GM12878 (cell line): ENCODE measurements around the gene MARCHF11. TPM values are rescaled to one million over a fixed set of nuclear protein-coding genes. Genes with fewer than 3 reads are reported as not detected.

Experiments used
- ATAC-seq: fragments of 200-7000 bp; cut with Tn5 transposase; 3 replicates; pipeline ENCODE4 v1.9.1; 2020; ENCODE audit warnings: mild to moderate bottlenecking, moderate library complexity
- BruUV-seq: library from RNA; stranded (reverse); fragments of 400-500 nt; replicated peaks from 2 replicates; lab custom pipeline; 2021; lab: Mats Ljungman, UMichigan
- CTCF ChIA-PET: fragments of 300-600 bp; sonication (Branson Sonifier 250); formaldehyde crosslinking; extraction: SDS; loops from one replicate; lab custom pipeline; 2021; ENCODE audit warnings: inconsistent platforms; lab: Yijun Ruan, JAX
- POLR2A ChIA-PET: fragments of 350-600 bp; formaldehyde crosslinking; extraction: SDS; loops from one replicate; lab custom pipeline; 2021; ENCODE audit warnings: inconsistent platforms; lab: Charles Lee
- RAD21 ChIA-PET: fragments of 300-600 bp; sonication (Branson Sonifier 250); formaldehyde crosslinking; loops from one replicate; lab custom pipeline; 2023; ENCODE audit warnings: antibody characterized with exemption; ENCODE audit not compliant: unreplicated experiment; lab: Charles Lee
- SMC1A ChIA-PET: fragments of 300-600 bp; sonication (Branson Sonifier 250); formaldehyde crosslinking; loops from one replicate; lab custom pipeline; 2023; ENCODE audit not compliant: unreplicated experiment, uncharacterized antibody; lab: Charles Lee
- DNase-seq: peaks from one replicate; pipeline ENCODE4 v3.0.0-alpha.2; 2011; ENCODE audit warnings: low read depth, low spot score
- FAIRE-seq: peaks from 3 replicates; lab custom pipeline; 2011; peaks lifted over from hg19 to GRCh38; lab: Jason Lieb, UNC
- H2AFZ ChIP-seq: 2 replicates; pipeline ENCODE4 v1.6.0; 2011; ENCODE audit warnings: low read depth, low read length, control low read depth; ENCODE audit not compliant: control insufficient read depth
- H3K27ac ChIP-seq: 2 replicates; pipeline ENCODE4 v1.5.1; 2011; ENCODE audit warnings: control low read depth; ENCODE audit not compliant: control insufficient read depth, insufficient read depth
- H3K27me3 ChIP-seq, 2 experiments: replicated peaks in 1 of 2; 2 replicates each; pipeline versions ENCODE4 v1.6.0 to v1.6.1; 2011; ENCODE audit warnings: low read length in 1 of 2; ENCODE audit not compliant: control insufficient read depth in 2 of 2, insufficient read depth in 2 of 2
- H3K36me3 ChIP-seq, 2 experiments: 2 replicates each; pipeline ENCODE4 v1.5.1; 2011; ENCODE audit warnings: low read length in 1 of 2; ENCODE audit not compliant: control insufficient read depth in 2 of 2, insufficient read depth in 2 of 2
- H3K4me1 ChIP-seq: 2 replicates; pipeline ENCODE4 v1.6.1; 2011; ENCODE audit warnings: mild to moderate bottlenecking, low read length, moderate library complexity, mixed read lengths; ENCODE audit not compliant: control insufficient read depth, insufficient read depth
- H3K4me2 ChIP-seq: 2 replicates; pipeline ENCODE4 v1.6.0; 2011; ENCODE audit warnings: control low read depth; ENCODE audit not compliant: control insufficient read depth, insufficient read depth
- H3K4me3 ChIP-seq: fragments of 200-600 bp; sonication (generic); 2 replicates; pipeline ENCODE4 v1.5.1; 2016
- H3K79me2 ChIP-seq: 2 replicates; pipeline ENCODE4 v1.6.0; 2011; ENCODE audit warnings: low read length; ENCODE audit not compliant: control insufficient read depth, insufficient read depth
- H3K9ac ChIP-seq: 2 replicates; pipeline ENCODE4 v1.8.0; 2011; ENCODE audit warnings: low read length, control low read depth, mixed read lengths; ENCODE audit not compliant: control insufficient read depth, insufficient read depth
- H3K9me3 ChIP-seq: replicated peaks from 3 replicates; pipeline ENCODE4 v1.5.1; 2011; ENCODE audit warnings: mild to moderate bottlenecking, low read length; ENCODE audit not compliant: control insufficient read depth, insufficient read depth
- H4K20me1 ChIP-seq: 2 replicates; pipeline ENCODE4 v1.6.0; 2011; ENCODE audit not compliant: control insufficient read depth, insufficient read depth
- ATF2 ChIP-seq: IDR thresholded peaks from 2 replicates; pipeline ENCODE4 v1.6.1; 2012; ENCODE audit warnings: low read length, inconsistent platforms
- E2F8 ChIP-seq: fragments of 450-650 bp; IDR thresholded peaks from 2 replicates; pipeline ENCODE4 v1.6.1; 2018; ENCODE audit warnings: mild to moderate bottlenecking, low read depth, moderate library complexity; ENCODE audit not compliant: partially characterized antibody
- HDGF ChIP-seq: fragments of 450-650 bp; IDR thresholded peaks from 2 replicates; pipeline ENCODE4 v1.6.1; 2016; ENCODE audit warnings: antibody characterized with exemption
- KDM1A ChIP-seq: fragments of 200-600 bp; sonication (generic); IDR thresholded peaks from 2 replicates; pipeline ENCODE4 v1.6.1; 2016; ENCODE audit warnings: borderline replicate concordance
- MXI1 ChIP-seq: fragments of 150-350 bp; IDR thresholded peaks from 2 replicates; pipeline ENCODE4 v1.6.1; 2011; ENCODE audit warnings: low read depth, mild to moderate bottlenecking, inconsistent platforms, low read length, improper control_type of control experiment
- MYB ChIP-seq: fragments of 150-350 bp; IDR thresholded peaks from 2 replicates; pipeline ENCODE4 v1.6.1; 2014; ENCODE audit warnings: mild to moderate bottlenecking, low read depth, low read length, borderline replicate concordance
- PAX5 ChIP-seq: IDR thresholded peaks from 2 replicates; pipeline ENCODE4 v1.6.1; 2011; ENCODE audit warnings: low read depth, low read length, borderline replicate concordance
- RAD21 ChIP-seq: IDR thresholded peaks from 2 replicates; pipeline ENCODE4 v1.6.1; 2011; ENCODE audit warnings: mild to moderate bottlenecking, low read depth, low read length, moderate library complexity; ENCODE audit not compliant: insufficient read depth
- RCOR1 ChIP-seq: conservative IDR thresholded peaks from 2 replicates; pipeline ENCODE4 v1.6.1; 2012; ENCODE audit warnings: low read depth, low read length, improper control_type of control experiment
- YY1 ChIP-seq: IDR thresholded peaks from 2 replicates; pipeline ENCODE4 v1.6.1; 2011; ENCODE audit warnings: low read depth, mild to moderate bottlenecking, low read length
- WGBS: methylation state at CpG from one replicate; pipeline ENCODE4 v1.1.6; 2016; ENCODE audit warnings: low lambda C conversion rate; ENCODE audit not compliant: insufficient replicate concordance, insufficient coverage; ENCODE audit errors: missing lambda C conversion rate; 5-methylcytosine and 5-hydroxymethylcytosine counted together
- in situ Hi-C: fragments of 300-500 bp; cut with MboI; formaldehyde crosslinking; loops from 9 replicates; pipeline ENCODE4 v1.14.3; 2018; ENCODE audit warnings: mixed read lengths
- intact Hi-C: fragments of 100-400 bp; cut with micrococcal nuclease; formaldehyde crosslinking; loops from one replicate; pipeline ENCODE4 v1.14.2; 2022; ENCODE audit not compliant: unreplicated experiment
- polyA plus RNA-seq, 11 experiments: library from polyadenylated mRNA; depleted of rRNA in 4 of 11; unstranded in 6 of 11; stranded (reverse) in 5 of 11; fragments of >200 nt; fragmentation: Nextera tagmentation in 4 of 11; fragmentation: Illumina TruSeq in 1 of 11; extraction: Ambion mirVana in 4 of 11; extraction: Trizol in 1 of 11; gene quantifications; 1 replicate in 1 of 11; 2 replicates in 10 of 11; pipeline versions ENCODE4 v1.2.1 to v1.2.3, GENCODE V29; 2011 to 2016; ENCODE audit warnings: inconsistent platforms in 2 of 11, missing spikeins in 2 of 11, low read depth in 1 of 11
- total RNA-seq, 4 experiments: library from RNA; depleted of rRNA in 3 of 4; stranded (reverse); fragments of >200 nt in 3 of 4; fragmentation: Illumina TruSeq in 1 of 4; extraction: Trizol in 1 of 4; gene quantifications; 2 replicates each; pipeline versions ENCODE4 v1.2.1 to v1.2.3, GENCODE V29; 2013 to 2021

MARCHF11 gene
- total and polyA plus RNA-seq, 10 of the 15 experiments (the other 5 are each of a cell fraction or from before 2014, with no cell fraction given) = 0.26 TPM; not detected in 9

- no TSS peak for BruUV-seq
- H3K9me3 ChIP-seq = no peaks in the 10 kb centered on the region; the same call in 2 of the 3 replicates
These were observed 64.5 kb downstream of the MARCHF11 start for GRCh38 chr5:16115140-16115539.

More at GRCh38 chr5:16115140-16115539, 64.5 kb downstream of the MARCHF11 start:
- no peak for FAIRE-seq
- DNase-seq = no peak
- TF ChIP-seq MXI1 = no peak
- TF ChIP-seq MYB = no peak
- no peak for TF ChIP-seq RAD21
- TF ChIP-seq KDM1A = no peak
- no peak for TF ChIP-seq E2F8
- TF ChIP-seq YY1 = no peak
- TF ChIP-seq PAX5 = no peak
- no peak for TF ChIP-seq RCOR1
- no peak for TF ChIP-seq ATF2
- TF ChIP-seq HDGF = no peak
- ChIA-PET CTCF (no interaction called here), POLR2A (no interaction called here), SMC1A (no interaction called here), RAD21 (no interaction called here)
- Histone ChIP-seq H3K4me3 (no peak overlapping the region), H3K4me2 (no peak overlapping the region), H2AFZ (no peak overlapping the region), H3K79me2 (no peaks in the 10 kb centered on the region), H3K27ac (no peak overlapping the region), H3K9ac (no peak overlapping the region), H3K27me3 (no peaks in the 10 kb centered on the region), H3K4me1 (no peaks in the 10 kb centered on the region), H3K36me3 (no peaks in the 10 kb centered on the region), H4K20me1 (no peaks in the 10 kb centered on the region)
- 41% methylated on average over 8 of the region's 8 CpGs for WGBS
- in situ Hi-C loops (no loop called here), intact Hi-C loops (no loop called here)
- no peak for ATAC-seq
